NCI-H1436 (cell line): Measurements from ENCODE around the gene ZBTB3.
A peak's percentile ranks its signal among the peaks of the same experiment; 100 is the strongest.
"Not testable (repeated sequence)": the region's sequence is repeated elsewhere in the genome, so short reads cannot be mapped to it uniquely, and the experiment has no call there.

Source experiments
- DNase-seq: peaks from one replicate; lab custom pipeline; 2025; lab: John Stamatoyannopoulos, UW

The ZBTB3 gene

GRCh38 chr11:62757846-62758788, 4.2 kb upstream of the ZBTB3 start:
- DNase-seq: no peak

- no peak for DNase-seq
Measured at GRCh38 chr11:62755086-62755615, 1.2 kb upstream of the ZBTB3 start.

- no peak for DNase-seq
Measured at GRCh38 chr11:62752994-62753735, 795 bp downstream of the ZBTB3 start.

- DNase-seq: no peak
Measured at GRCh38 chr11:62752177-62752785, 1.7 kb downstream of the ZBTB3 start.

GRCh38 chr11:62749931-62750330, 4.0 kb downstream of the ZBTB3 start:
- not testable (repeated sequence) for DNase-seq

- no peak for DNase-seq
Measured at GRCh38 chr11:62747475-62748160, 6.3 kb downstream of the ZBTB3 start.

- DNase-seq: no peak
Measured at GRCh38 chr11:62737196-62737595, 16.8 kb downstream of the ZBTB3 start.

- DNase-seq: peak; percentile 8
Measured at GRCh38 chr11:62732830-62733229, 21.1 kb downstream of the ZBTB3 start.

- DNase-seq: not testable (repeated sequence)
Measured at GRCh38 chr11:62730076-62730475, 23.9 kb downstream of the ZBTB3 start.

GRCh38 chr11:62728171-62728988, 25.6 kb downstream of the ZBTB3 start, which contains the start of gene TTC9C:
TSS of gene TTC9C (plus strand) at chr11:62728486. CDS start at chr11:62728849, 363 bp downstream.
- peak; percentile 79 for DNase-seq

- peak; percentile 97 for DNase-seq
Measured at GRCh38 chr11:62727872-62728170, 26.1 kb downstream of the ZBTB3 start.

GRCh38 chr11:62727165-62727871, 26.6 kb downstream of the ZBTB3 start, which contains the start of gene HNRNPUL2:
TSS of gene HNRNPUL2 (minus strand) at chr11:62727457. CDS start at chr11:62727156, 301 bp downstream.
- DNase-seq: peak; percentile 98

- DNase-seq: no peak
Measured at GRCh38 chr11:62726915-62727164, 27.1 kb downstream of the ZBTB3 start.

- no peak for DNase-seq
Measured at GRCh38 chr11:62726156-62726914, 27.6 kb downstream of the ZBTB3 start.

- DNase-seq: no peak
Measured at GRCh38 chr11:62725646-62726045, 28.3 kb downstream of the ZBTB3 start.

GRCh38 chr11:62724171-62724570, 29.8 kb downstream of the ZBTB3 start:
- no peak for DNase-seq

GRCh38 chr11:62721994-62722393, 32.0 kb downstream of the ZBTB3 start:
- no peak for DNase-seq

- no peak for DNase-seq
Measured at GRCh38 chr11:62719302-62719978, 34.5 kb downstream of the ZBTB3 start.

GRCh38 chr11:62716816-62717215, 37.1 kb downstream of the ZBTB3 start:
- no peak for DNase-seq
